HG02571 (cell line): ENCODE data around the gene PARL.
"Not testable (repeated sequence)": the region's sequence is repeated elsewhere in the genome, so short reads cannot be mapped to it uniquely, and the experiment has no call there.

Experiments
- ATAC-seq: cut with Tn5 transposase; IDR thresholded peaks from one replicate; pipeline ENCODE4 v1.9.1; 2021; ENCODE audit warnings: mild to moderate bottlenecking, moderate library complexity; ENCODE audit not compliant: unreplicated experiment

The PARL gene

DNA sequence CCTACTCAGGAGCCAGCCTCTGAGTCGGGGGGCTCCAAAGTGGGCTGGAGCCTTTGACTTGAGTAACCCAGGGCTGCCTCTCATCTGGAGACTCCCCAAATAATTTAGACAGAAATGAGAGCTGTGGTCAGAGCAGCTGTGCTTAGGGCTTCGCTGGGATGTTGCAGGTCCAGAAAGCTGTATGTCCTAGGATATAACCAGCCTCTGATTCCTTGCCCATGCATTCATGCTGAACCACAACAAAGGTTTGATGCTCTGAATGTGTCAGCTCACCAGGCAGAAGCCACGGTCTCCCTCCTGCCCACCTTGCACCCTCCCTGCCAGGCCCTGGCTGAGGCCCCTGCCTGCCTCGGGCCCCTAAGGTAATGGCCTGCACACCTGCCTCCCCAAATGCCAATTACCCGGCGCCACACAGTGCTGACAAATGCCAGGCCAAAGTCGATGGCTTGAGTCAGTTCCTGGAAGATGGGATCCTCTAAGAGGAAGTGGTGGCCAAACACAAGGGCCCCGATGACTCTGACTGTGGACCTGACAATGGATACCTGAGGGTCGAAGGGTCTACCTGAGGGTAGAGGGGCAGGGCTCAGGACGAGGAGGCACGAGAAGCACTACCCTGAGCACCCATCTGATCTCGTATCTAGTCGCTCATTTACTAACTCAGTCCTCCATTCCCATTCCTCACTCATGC lies 21.7 kb upstream of the PARL start:
- ATAC-seq: no peak

DNA sequence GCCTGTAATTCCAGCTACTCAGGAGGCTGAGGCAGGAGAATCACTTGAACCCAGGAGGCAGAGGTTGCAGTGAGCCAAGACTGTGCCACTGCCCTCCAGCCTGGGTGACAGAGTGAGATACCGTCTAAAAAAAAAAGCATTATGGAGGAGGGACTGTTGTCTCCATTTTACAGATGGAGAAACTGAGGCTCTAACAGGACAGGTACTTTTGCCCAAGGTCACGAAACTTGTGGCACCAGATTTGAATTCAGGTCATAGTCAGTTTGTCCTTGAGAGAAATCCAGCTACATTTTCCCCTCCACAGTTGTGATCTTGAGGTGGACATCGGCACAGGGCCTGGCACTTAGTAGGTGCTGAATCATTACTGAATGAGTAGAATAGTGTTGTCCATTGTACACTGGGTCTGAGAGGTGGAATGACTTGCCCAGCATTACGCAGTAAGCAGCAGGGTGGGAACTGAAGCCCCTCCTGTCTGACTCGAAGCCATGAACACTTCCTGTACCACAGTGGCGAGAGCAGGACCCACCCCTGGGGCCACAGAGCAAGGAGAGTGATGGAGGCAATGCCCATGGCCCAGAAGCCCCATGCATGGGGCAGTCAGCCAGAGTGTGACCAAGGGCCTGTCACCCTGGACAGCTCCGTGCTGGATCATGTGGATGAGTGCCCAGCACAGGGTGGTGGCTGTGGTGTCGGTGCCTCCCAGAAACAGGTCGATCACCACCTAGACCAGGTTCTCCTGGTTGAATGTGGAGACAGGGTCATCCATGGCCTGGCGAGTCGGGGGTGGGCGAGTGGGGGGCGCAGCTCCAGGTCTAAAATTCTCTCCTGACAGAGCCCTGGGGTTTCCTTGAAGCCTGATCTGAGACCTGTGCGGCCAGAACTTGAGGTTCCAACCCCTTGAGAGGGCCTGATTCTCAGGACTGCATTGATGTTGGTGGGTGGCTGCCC lies 20.4 kb upstream of the PARL start:
- ATAC-seq: no peak

DNA sequence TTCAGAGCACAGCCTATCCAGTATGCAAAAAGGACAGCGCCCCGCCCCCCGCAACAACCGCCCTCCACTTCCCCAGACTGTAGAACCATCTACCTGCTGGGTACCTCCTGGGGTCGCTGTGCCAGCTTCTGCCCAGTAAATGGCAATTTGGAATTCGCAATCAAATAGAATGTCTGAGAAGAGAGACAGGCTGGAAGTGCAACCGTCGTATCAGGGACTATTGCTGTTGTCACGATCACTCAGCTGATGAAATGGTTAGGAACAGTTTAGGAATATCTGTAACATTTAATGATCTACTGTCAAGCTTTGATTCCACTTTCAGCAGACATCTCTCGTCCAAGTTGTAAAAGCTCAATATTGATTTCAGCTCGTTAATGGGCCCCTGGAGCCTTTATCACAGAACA lies 13.3 kb upstream of the PARL start:
- no peak for ATAC-seq

DNA sequence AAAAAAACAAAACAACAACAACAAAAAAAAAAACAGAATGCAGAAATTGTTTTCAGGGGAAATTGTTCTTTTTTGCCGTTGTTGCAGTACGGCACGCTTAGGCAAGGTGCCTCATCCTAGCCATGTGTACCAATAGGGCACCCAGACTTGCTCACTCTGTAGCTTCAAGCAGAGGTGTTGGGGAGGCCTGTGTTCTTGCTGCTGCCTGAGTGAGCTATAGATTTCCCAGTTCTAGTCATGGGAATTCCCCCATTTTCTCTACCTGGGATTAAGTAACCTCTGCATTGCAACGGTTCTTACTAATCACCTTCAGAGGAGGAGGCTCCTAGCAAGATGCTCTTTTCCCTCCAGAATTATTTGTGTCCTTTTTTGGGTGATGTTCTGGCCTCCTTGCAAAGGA lies 12.9 kb upstream of the PARL start:
- no peak for ATAC-seq

DNA sequence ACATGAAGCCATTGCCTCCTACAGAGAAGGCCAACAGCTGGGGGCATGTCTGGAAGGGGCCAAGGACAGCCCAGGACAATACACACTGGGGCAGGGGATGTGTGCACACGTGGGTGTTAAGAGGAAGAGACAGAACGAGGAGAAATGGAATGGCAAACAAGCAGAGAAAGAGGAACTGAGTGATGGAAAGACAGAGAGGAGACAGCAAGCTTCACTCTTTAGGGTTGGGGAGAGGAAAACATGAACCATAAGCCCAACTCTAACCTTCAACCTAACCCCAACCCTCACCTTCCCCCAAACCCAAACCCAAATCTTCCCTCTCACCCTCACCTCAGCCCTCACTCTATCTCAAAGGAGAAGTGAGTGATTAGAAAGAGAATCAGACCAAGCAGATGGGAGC lies 11.9 kb upstream of the PARL start:
- no peak for ATAC-seq

DNA sequence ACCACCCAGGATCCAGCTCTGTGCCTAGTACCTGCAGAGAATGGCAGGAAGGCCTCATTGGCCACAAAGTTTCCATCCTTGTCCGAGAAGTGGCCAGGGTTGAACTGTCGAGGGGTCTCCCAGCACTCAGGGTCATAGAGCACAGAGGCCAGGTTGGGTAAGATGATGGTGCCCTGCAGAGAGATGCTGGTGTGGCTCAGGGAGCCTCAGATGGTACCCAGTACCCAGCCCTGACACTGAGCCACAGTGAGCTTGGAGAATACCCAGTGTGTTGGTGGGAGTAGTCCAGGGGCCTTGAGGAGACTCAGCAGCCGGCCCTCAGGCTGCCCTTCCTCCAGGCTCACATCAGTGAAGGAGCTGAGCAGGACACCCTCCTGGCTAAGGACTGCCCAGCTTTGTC lies 11.5 kb upstream of the PARL start:
- no peak for ATAC-seq

DNA sequence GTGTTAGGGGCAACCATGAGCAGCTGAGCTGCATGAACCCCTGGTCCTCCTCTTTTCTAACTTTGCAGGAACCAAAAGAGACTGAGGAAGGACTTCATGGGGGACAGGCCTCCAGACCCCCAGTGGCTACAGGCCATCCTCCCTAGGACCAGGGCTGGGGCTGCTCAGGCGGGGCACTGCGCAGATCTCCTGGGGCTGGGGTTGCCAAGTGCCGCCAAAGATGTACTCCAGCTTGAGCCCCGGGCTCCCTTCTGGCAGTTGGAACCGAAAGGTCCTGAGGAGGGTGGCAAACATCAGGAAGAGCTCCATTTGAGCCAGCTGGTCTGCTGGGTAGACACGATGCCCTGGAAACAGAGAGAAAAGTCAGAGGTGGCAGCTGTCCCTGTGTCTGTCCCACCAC lies 11.1 kb upstream of the PARL start:
- ATAC-seq: no peak

DNA sequence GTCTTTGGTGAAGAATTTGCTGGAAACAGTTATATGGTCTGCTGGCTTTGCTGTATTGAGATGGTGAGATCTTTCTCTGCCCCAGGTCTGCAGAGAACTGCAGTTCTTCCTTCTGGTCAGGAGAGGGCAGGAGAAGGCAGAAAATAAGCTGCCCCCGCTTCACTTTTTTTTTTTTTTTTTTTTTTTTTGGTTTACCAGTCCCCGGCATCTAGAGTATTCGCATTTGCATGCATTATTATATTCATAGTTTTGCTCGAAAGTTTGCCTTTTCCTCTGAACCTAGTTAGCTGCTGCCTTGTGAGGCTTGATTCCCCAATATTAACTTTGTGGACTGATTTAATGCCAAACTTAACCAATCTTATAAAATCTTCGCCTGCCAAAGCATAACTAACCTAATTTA lies 10.6 kb upstream of the PARL start:
- no peak for ATAC-seq

DNA sequence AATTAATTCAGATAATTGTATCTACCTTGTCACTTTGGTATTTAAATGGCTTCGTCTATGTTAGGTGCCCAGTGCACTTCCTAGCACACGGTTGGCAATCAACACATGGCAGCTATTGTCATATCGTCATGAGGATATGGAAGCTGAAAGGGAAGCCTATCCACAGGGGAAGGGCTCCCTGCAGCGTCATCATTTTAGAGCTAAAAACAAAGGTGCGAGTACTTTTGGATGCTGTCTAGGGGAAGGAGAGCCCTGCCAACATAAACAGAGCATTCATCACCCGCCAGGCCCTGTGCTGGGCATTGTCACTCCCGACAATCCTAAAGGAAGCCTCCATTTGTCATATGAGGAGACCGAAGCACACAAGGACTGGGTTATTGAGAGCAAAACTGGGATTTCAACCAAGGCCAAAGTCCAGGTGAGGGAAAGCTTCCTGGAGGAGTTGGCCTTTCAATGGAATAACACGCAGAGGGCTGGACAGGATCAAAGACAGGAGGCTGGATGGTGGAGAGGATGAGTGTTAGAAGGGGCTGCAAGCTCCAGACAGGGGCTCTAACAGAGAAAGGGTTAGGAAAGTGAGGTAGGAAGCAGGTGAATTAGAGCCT lies 8.0 kb upstream of the PARL start:
- ATAC-seq: no peak

DNA sequence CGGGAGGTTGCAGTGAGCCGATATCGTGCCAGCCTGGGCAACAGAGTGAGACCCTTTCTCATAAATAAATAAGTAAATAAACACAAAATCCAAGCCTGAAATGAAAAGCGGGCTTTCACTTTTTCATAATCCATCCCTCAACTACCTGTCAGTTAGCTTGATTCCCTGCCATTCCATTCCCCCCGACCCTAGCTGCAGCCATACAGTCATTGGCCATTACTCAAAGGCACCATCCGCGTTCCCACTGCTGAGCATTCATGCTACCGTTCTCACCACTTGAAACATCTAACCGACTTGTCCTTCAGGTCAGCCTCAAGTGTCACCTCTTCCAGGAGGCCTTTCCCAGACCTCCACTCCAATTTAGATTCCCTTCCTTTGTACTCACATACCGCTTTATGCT lies 1.1 kb upstream of the PARL start:
- ATAC-seq: no peak

DNA sequence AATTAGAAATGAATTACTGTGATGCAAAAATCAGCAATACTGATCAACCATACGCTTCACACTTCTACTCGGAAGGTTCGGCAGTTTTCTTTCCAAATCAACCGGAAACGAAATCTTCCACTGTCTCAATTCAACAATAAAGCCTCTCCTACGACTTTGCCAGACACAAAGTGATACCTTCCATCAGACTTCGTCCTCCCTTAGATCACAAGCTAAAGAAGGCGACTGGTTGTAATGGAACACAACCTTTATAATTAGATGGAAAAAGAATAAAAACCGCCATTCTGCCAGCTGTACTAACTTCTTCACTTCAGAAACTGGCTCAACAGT lies 618 bp downstream of the PARL start:
- ATAC-seq: peak; percentile 2

DNA sequence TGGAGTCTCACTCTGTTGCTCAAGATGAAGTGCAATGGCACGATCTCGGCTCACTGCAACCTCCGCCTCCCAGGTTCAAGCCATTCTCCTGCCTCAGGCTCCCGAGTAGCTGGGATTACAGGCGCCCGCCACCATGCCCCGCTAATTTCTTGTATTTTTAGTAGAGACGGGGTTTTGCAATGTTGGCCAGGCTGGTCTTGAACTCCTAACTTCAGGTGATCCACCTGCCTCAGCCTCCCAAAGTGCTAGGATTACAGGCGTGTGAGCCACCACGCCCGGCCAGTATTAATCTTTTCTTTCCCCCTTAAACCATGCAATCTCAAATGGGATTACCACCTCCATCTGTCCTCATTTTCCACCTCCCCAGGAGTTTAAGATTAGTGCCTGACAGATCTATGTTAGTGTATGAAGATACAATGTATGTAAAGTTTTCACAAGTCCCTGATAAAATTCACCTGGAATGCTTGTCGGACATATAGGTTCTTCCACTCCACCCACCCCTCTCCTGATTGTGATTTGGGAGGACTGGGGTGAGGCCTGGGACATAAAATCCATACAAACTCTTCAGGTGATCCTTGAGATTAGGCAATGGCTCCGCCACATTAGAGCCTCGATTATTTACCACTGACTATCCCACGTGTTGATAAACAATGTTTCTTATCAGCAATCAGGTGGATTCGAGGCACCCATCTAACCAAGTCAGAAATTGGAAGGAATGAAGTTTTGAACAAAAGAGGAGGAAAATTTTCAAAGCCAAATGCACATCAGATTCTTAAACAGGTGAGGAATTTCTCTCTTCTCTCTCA lies 1.2 kb downstream of the PARL start:
- no peak for ATAC-seq

DNA sequence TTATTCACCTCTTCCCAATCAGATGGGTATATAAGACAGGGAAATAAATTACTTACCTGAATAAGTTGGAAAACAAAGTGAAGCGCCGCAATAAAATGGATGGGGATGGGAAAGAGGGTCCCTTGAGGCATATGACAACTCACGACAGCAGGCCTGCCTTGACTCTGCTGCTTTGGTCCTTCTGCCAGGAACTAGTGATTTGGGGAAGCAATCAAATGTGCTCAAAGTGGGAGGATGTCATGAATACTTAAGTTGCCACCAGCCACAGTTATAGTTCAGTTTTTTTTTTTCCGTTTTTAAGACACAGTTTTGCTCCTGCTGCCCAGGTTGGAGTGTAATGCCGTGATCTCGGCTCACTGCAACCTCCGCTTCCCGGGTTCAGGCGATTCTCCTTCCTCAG lies 4.6 kb downstream of the PARL start:
- ATAC-seq: no peak

DNA sequence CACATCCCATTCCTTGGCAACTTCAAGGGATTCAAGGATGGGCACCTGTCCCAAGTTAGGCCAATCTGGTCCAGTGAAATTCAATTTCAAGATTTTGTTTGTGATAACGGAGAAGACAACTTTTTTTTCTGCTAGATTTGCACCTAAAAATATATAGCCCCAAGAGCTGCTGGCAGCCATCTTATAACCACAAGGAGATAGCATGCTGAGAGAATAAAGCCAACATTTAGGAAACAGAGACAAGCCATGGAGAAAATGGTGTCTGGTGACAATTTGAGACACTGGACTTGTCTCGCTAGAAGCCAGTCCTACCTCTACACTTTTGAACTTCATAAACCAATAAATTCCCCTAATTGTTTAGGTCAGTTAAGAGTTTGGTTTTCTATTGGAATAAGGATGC lies 5.4 kb downstream of the PARL start:
- no peak for ATAC-seq

DNA sequence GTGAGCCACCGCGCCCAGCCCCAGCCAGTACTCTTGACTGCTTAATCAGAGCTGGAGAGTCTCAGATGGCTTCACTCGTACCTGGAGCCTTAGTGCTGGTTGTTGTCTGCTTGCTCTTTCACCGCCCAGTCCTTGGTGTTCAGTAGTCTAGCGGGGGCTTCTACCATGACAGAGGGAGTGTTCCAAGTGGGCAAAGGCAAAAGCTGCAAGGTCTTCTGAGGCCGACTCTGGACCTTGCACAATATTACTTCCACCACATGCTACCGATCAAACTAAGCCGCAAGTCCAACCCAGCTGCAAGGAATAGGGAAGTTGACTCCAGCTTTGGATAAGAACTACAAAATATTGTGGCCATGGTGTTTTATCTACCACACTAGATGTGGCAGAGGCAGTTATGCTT lies 6.6 kb downstream of the PARL start:
- ATAC-seq: no peak

DNA sequence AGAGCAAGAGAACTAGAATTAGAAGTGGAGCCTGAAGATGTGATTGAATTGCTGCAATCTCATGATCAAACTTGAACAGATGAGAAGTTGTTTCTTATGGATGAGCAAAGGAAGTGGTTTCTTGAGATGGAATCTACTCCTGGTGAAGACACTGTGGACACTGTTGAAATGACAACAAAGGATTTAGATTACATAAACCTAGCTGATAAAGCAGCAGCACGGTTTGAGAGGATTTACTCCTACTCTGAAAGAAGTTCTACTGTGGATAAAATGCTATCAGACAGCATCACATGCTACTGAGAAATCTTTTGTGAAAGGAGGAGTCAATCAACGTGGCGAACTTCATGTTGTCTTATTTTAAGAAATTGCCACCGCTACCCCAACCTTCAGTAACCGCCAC lies 7.5 kb downstream of the PARL start:
- not testable (repeated sequence) for ATAC-seq

DNA sequence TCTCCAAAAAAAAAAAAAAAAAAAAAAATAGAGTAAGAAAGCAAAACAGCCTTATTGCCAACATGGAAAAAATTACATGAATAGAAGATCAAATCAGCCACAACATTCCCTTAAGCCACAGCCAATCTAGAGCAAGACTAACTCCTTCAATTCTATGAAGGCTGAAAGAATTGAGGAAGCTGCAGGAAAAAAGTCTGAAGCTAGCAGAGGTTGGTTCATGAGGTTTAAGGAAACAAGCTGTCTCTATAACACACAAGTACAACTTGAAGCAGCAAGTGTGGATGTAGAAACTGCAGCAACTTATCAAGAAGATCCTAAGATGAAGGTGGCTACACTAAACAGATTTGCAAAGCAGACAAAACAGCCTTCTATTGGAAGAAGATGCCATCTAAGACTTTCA lies 9.3 kb downstream of the PARL start:
- ATAC-seq: no peak

DNA sequence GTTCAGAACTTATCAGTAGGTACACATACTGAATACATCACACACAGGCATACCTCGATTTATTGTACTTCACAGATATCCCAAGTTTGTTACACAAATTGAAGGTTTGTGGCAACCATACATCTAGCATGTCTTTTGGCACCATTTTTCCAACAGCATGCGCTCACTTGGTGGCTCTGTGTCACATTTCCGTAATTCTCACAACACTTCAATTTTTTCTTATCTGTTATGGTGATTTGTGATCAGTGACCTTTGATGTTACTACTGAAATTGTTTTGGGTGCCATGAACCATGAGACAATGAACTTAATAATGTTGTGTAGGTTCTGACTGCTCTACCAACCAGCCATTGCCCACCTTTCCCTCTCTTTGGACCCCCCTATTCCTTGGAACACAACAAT lies 10.8 kb downstream of the PARL start:
- ATAC-seq: no peak

DNA sequence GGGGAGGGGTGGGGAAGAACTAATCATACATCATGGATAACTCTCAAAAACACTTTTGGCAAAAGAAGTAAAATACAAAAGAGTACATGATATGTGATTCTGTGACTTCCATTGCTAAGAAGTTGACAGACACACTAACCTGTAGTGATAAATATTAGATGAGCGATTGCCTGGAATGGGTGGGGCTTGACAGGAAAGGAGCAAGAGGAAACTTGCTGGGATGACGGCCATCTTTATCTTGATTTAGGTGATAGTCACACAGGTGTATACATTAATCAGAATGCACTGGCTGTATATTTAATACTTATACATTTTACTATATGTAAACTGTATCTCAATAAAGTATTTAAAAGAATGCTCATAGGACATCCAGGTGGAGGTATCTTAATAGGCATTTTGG lies 13.1 kb downstream of the PARL start:
- no peak for ATAC-seq

DNA sequence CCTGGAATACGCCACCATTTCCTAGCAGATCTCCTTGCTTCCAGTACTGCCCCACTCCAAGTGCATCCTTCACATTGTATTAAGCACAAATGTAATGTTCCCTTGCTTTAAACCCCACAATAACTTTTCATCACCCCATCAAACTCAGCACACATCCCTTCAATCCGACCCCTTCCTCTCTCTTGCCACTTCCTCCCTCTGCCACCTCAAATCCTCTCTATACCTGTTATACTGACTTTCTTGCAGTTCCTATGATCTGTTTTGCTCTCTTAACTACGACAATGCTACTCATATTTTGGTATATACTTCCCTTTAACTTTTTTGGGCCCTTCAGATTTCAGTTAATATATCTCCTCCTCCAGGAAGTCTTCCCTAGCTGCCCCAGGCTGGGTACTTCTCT lies 14.1 kb downstream of the PARL start:
- no peak for ATAC-seq

DNA sequence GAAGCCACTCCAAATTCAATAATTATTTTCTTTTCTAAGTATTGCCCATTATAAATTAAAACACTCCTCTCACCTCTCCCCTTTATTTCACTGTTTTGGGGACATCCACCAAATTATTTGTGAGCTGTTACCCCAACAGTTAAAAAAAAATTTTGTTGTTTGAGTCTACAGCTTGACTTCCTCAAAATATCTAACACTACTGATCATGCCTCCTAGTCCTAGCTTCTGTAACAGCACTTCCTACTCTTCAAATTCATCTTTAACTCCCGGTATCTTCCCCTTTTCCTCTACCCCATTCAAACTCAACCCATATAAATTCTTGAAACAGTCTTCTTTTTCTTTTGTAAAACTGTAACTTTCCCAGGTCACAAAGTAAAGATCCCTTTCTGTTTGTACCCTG lies 15.9 kb downstream of the PARL start:
- no peak for ATAC-seq
